Common myeloid progenitor, CD34-positive (primary cell): ENCODE measurements around the gene MOB1A.

Source experiments
- CTCF ChIA-PET: fragments of 350-600 bp; sonication (Branson Sonifier 250); formaldehyde crosslinking; loops from one replicate; lab custom pipeline; 2021; ENCODE audit warnings: antibody characterized with exemption; lab: Charles Lee
- POLR2A ChIA-PET: fragments of 350-600 bp; sonication (Branson Sonifier 250); formaldehyde crosslinking; loops from one replicate; lab custom pipeline; 2021; ENCODE audit warnings: antibody characterized with exemption; lab: Charles Lee
- DNase-seq, 3 donors: peaks; one replicate each; pipeline versions ENCODE4 v3.0.0 to v3.0.0-alpha.2; 2013
- H3K27ac ChIP-seq, 2 experiments: 1 replicate in 1 of 2; 2 replicates in 1 of 2; pipeline ENCODE4 v1.7.0; 2013; ENCODE audit warnings: inconsistent platforms in 2 of 2, low read length in 2 of 2, mild to moderate bottlenecking in 2 of 2, low read depth in 1 of 2, moderate library complexity in 1 of 2; ENCODE audit not compliant: severe bottlenecking in 2 of 2, insufficient read depth in 1 of 2, poor library complexity in 1 of 2
- H3K27me3 ChIP-seq, 5 experiments: replicated peaks in 2 of 5; 1 replicate in 3 of 5; 2 replicates in 2 of 5; pipeline versions ENCODE4 v1.6.1 to v1.7.0; 2013; ENCODE audit warnings: low read length in 4 of 5, mild to moderate bottlenecking in 2 of 5, moderate library complexity in 2 of 5, inconsistent platforms in 1 of 5; ENCODE audit not compliant: insufficient read depth in 5 of 5, control insufficient read depth in 4 of 5
- H3K36me3 ChIP-seq, 4 experiments: 1 replicate in 2 of 4; 2 replicates in 2 of 4; pipeline versions ENCODE4 v1.6.1 to v1.7.0; 2013; ENCODE audit warnings: low read length in 3 of 4, control low read depth in 1 of 4, mild to moderate bottlenecking in 1 of 4; ENCODE audit not compliant: control insufficient read depth in 4 of 4, insufficient read depth in 4 of 4
- H3K4me1 ChIP-seq, 4 experiments: 1 replicate in 3 of 4; 2 replicates in 1 of 4; pipeline versions ENCODE4 v1.6.1 to v1.7.1; 2013; ENCODE audit warnings: low read length in 3 of 4, mild to moderate bottlenecking in 3 of 4, control low read depth in 1 of 4, inconsistent platforms in 1 of 4, moderate library complexity in 1 of 4; ENCODE audit not compliant: control insufficient read depth in 4 of 4, insufficient read depth in 4 of 4; ENCODE audit errors: control extremely low read depth in 1 of 4
- H3K4me3 ChIP-seq, 7 experiments: 1 replicate in 4 of 7; 2 replicates in 3 of 7; pipeline versions ENCODE4 v1.5.1 to v1.7.0; 2013; ENCODE audit warnings: mild to moderate bottlenecking in 7 of 7, low read length in 6 of 7, moderate library complexity in 6 of 7, inconsistent platforms in 2 of 7, low read depth in 2 of 7, control low read depth in 1 of 7; ENCODE audit not compliant: insufficient read depth in 4 of 7, control insufficient read depth in 1 of 7; ENCODE audit errors: extremely low read depth in 1 of 7
- H3K9me3 ChIP-seq, 5 experiments: 1 replicate in 4 of 5; 2 replicates in 1 of 5; pipeline versions ENCODE4 v1.6.1 to v1.7.1; 2013; ENCODE audit warnings: low read length in 4 of 5, mild to moderate bottlenecking in 2 of 5, inconsistent platforms in 1 of 5, low read depth in 1 of 5, moderate library complexity in 1 of 5; ENCODE audit not compliant: control insufficient read depth in 4 of 5, insufficient read depth in 2 of 5; ENCODE audit errors: control extremely low read depth in 1 of 5
- WGBS: methylation state at CpG from one replicate; pipeline ENCODE4 v1.1.5; 2013; ENCODE audit not compliant: insufficient coverage; 5-methylcytosine and 5-hydroxymethylcytosine counted together

The MOB1A gene

GRCh38 chr2:74147727-74148456, 30.8 kb downstream of the MOB1A start, which contains the start of gene BOLA3:
Gene BOLA3 (minus strand): TSS chr2:74147912. CDS start chr2:74147874, 38 bp downstream.
- Histone ChIP-seq H3K4me1 (peaks cover 7 to 31% (median 21%) of the 10 kb centered on the region in 4 experiments), H3K36me3 (peaks cover 6 to 31% (median 12%) of the 10 kb centered on the region in 4 experiments), H3K4me3 (peak within 1 kb of the TSS; percentile 71 to 94 (median 84)), H3K27me3 (no peaks in the 10 kb centered on the region), H3K9me3 (no peaks in the 10 kb centered on the region), H3K27ac (peak within 1 kb of the TSS in 1 of 2 experiments; percentile 73)
- under 1% methylated on average over 63 of the region's 67 CpGs for WGBS
- DNase-seq, result peak; percentile 79 to 90 (median 87)
- ChIA-PET POLR2A (interaction anchor here (0.6 to 1.0 kb wide), 4 partner anchors 11 to 310 kb away, joined by 3 read pairs; partner anchors contain the start of gene WBP1), CTCF (interaction anchor here (0.6 to 5.8 kb wide), 18 partner anchors 10 to 1315 kb away, joined by 3 to 35 read pairs (median 4); partner anchors contain the start of genes MOB1A and MTHFD2)

GRCh38 chr2:74146929-74147726, 31.6 kb downstream of the MOB1A start:
- H3K4me3 ChIP-seq, result peak overlapping the region; percentile 71 to 94 (median 84)
- ChIA-PET POLR2A (interaction anchor here (0.6 kb wide), 1 partner anchor 209 kb away, joined by 3 read pairs; no protein-coding TSS in a partner anchor), CTCF (interaction anchor here (0.6 to 5.8 kb wide), 17 partner anchors 8 to 1314 kb away, joined by 3 to 32 read pairs (median 4); partner anchors contain the start of genes MOB1A and STAMBP)
- H3K36me3 ChIP-seq, result peaks cover 4 to 32% (median 14%) of the 10 kb centered on the region in 4 experiments
- peaks cover 7 to 31% (median 21%) of the 10 kb centered on the region in 4 experiments for H3K4me1 ChIP-seq
- H3K27me3 ChIP-seq, result no peaks in the 10 kb centered on the region
- peak overlapping the region in 1 of 2 experiments; percentile 73 for H3K27ac ChIP-seq
- DNase-seq, result peak; percentile 25 to 81 (median 62)
- H3K9me3 ChIP-seq, result no peaks in the 10 kb centered on the region
- WGBS, result 19% methylated on average over 19 of the region's 29 CpGs

GRCh38 chr2:74142340-74142739, 36.3 kb downstream of the MOB1A start:
- POLR2A ChIA-PET, result no interaction called here
- 78% methylated on average over 5 of the region's 6 CpGs for WGBS
- H3K27ac ChIP-seq, result no peak overlapping the region
- peaks cover 2 to 33% (median 12%) of the 10 kb centered on the region in 4 experiments for H3K36me3 ChIP-seq
- H3K9me3 ChIP-seq, result no peaks in the 10 kb centered on the region
- peaks cover 2 to 25% (median 20%) of the 10 kb centered on the region in 4 experiments for H3K4me1 ChIP-seq
- no peak overlapping the region for H3K4me3 ChIP-seq
- DNase-seq, result no peak
- CTCF ChIA-PET, result interaction anchor here (0.6 to 0.8 kb wide), 3 partner anchors 13 to 321 kb away, joined by 3 read pairs; no protein-coding TSS in a partner anchor
- H3K27me3 ChIP-seq, result no peaks in the 10 kb centered on the region

- ChIA-PET POLR2A (no interaction called here), CTCF (interaction anchor here (1.5 to 2.5 kb wide), 3 partner anchors 8 to 17 kb away, joined by 3 to 6 read pairs (median 6); partner anchors contain the start of gene BOLA3)
- H3K27me3 ChIP-seq, result no peaks in the 10 kb centered on the region
- H3K27ac ChIP-seq, result no peak overlapping the region
- DNase-seq, result no peak
- H3K4me3 ChIP-seq, result no peak overlapping the region
- WGBS, result 98% methylated on average over 13 of the region's 19 CpGs
- H3K9me3 ChIP-seq, result no peaks in the 10 kb centered on the region
- peaks cover 0 to 13% (median 9%) of the 10 kb centered on the region in 4 experiments for H3K4me1 ChIP-seq
- peaks cover 3 to 33% (median 14%) of the 10 kb centered on the region in 4 experiments for H3K36me3 ChIP-seq
These were observed 39.9 kb downstream of the MOB1A start for GRCh38 chr2:74138600-74139323.

GRCh38 chr2:74137651-74138599, 40.8 kb downstream of the MOB1A start:
- DNase-seq, result peak; percentile 25 to 76 (median 68)
- WGBS, result 68% methylated on average over 8 of the region's 11 CpGs
- CTCF ChIA-PET, result interaction anchor here (0.6 to 2.5 kb wide), 7 partner anchors 9 to 109 kb away, joined by 3 to 6 read pairs (median 3); partner anchors contain the start of gene BOLA3
- Histone ChIP-seq H3K27me3 (no peaks in the 10 kb centered on the region), H3K9me3 (peaks cover 0 to 2% (median 0%) of the 10 kb centered on the region in 5 experiments), H3K27ac (no peak overlapping the region), H3K4me1 (peaks cover 0 to 13% (median 9%) of the 10 kb centered on the region in 4 experiments), H3K36me3 (peaks cover 5 to 38% (median 18%) of the 10 kb centered on the region in 4 experiments), H3K4me3 (peak overlapping the region in 1 of 7 experiments; percentile 43)
- POLR2A ChIA-PET, result no interaction called here
